DMS53 treated with DMSO at 0.1 percent for 48 hours (cell line): ENCODE measurements around the gene WDR46.
"Not testable (repeated sequence)": the region's sequence is repeated elsewhere in the genome, so short reads cannot be mapped to it uniquely, and the experiment has no call there.

ENCODE experiments used
- DNase-seq: peaks from one replicate; lab custom pipeline; 2025; ENCODE audit not compliant: unreplicated experiment; lab: John Stamatoyannopoulos, UW

WDR46 gene

DNA sequence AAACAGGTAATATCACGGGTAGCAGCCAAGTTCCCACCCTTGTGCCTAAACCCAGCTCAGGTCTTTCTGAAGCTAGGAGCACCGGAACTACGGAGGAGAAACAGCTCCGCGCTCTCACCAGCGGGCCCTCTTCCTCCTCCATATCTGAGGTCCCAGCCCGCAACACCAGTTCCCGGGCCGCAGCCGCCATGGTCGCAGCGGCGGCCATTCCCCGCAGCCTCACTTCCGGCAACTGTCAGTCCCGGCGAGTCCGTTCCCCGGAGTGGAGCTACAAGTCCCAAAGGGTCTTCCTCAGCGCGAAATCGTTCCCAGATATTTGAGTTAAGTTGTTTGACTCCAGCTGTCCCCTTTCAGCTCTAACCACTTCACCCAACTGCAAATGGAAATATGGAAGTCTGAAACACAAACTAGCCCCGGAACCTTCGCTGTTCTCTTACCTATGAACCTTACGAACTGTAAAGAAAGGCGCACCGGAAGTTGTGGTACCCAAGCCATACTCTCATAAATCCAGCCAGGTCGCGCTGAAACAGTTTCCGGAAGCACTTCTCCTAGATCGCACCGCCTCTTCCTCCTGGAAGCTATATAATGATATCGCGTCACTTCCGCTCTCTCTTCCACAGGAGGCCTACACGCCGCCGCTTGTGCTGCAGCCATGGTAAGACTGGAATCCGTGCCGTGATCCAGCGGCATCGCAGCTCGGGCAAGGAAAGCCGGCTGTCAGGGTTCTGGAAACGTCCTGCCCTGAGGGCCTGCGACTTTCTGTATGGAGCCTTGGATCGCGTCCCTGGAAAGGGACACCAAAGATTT, 17.4 kb downstream of the WDR46 start, which contains the start of the genes RPS18 and VPS52:
RPS18 (plus strand) TSS at position 608 of the 807 bp plus-strand sequence; CDS start at position 653, 45 bp downstream.
VPS52 (minus strand) TSS at position 409 of the 807 bp plus-strand sequence; CDS start at position 208, 201 bp downstream.
- DNase-seq = peak; percentile 92

DNA sequence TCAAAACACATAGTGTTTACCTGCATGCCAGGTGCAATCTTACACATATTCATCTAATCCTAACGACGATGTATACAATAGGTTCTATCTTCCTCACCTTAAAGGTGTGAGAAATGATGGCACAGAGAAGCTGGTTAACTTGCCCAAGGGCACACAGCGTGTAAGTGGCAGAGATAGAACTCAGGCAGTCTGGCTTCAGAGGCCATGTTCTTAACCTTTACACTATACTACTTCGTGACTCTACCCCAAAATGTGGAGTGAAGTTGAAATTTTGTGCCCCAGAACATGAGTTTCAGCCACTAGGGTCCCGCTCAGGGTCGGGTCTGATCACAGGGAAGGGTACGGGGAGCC, 17.9 kb downstream of the WDR46 start:
- no peak for DNase-seq

- DNase-seq = no peak
These were observed 25.0 kb downstream of the WDR46 start for GRCh38 chr6:33264015-33264414.

DNA sequence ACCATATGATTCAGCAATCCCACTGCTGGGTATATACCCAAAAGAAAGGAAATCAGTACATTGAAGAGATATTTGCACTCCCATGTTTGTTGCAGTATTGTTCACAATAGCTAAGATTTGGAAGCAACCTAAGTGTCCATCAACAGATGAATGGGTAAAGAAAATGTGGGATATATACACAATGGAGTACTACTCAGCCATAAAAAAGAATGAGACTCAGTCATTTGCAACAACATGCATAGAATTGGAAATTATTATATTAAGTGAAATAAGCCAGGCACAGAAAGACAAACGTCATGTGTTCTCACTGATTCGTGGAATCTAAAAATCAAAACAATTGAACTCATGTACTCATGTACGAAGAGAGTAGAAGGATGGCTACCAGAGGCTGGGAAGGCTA, 26.5 kb downstream of the WDR46 start:
- DNase-seq = not testable (repeated sequence)

GRCh38 chr6:33259032-33259431, 30.0 kb downstream of the WDR46 start:
- DNase-seq = no peak

DNA sequence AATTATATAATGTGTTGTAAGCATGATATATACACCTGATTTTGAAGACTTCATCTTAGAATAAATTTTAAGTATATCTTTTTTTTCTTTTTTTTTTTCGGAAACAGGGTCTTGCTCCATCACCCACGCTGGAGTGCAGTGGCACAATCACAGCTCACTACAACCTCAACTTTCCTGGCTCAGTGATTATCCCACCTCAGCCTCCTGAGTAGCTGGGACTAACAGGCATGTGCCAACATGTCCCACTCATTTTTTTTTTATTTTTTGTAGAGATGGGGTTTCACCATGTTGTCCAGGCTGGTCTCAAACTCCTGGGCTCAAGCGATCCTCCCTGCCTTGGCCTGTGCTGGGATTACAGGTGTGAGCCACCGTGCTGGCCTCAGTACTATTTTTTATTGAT, 34.4 kb downstream of the WDR46 start:
- no peak for DNase-seq

- DNase-seq = no peak
These were observed 36.3 kb downstream of the WDR46 start for GRCh38 chr6:33252759-33253158.

DNA sequence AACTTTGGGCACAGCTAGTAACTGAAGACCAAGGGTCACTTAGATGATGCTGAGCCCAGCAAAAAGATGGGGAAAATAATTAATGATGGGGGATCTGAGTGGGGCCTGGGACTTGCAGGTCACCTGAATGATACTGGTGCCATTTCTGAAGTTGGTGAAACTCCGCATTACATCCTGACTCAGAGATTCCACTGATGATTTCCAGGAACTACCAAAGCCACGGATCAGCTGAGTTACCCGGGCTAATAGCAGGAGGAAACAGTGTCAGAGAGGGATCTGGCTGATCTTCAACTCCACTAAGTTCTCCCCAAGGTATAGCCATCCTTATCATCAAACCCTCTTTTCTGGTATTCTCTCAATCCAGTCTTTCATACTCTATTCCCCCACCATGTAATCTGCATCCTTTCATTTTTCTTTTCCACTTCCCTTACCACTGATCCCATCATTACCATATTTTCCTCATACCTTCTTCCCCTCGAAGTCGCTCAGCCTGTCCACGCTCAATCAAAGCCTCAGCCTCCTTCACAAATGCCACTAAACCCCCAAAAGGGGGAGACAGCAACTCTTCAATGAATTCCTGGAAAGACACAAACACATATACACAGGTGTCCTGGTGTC, 37.5 kb downstream of the WDR46 start:
- DNase-seq = no peak

DNA sequence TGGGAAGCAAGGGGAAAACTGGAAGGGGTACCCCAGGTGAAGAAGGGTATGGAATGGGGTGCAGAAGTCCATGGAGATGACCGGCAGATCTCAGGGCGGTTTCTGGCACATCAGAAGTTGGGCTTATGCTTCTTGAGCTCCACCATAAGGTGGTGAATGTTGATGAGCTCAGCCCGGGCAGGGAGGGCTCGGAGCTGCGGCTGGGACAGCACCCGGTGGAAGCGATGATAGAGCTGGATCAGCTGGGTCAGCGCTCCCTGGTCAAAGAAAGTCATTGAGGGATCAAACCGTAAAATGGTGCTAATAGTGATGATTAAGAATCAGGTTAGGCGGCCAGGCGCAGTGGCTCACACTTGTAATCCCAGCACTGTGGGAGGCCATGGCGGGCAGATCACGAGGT, 38.3 kb downstream of the WDR46 start:
- no peak for DNase-seq

GRCh38 chr6:33249732-33250630, 39.1 kb downstream of the WDR46 start:
- no peak for DNase-seq

DNA sequence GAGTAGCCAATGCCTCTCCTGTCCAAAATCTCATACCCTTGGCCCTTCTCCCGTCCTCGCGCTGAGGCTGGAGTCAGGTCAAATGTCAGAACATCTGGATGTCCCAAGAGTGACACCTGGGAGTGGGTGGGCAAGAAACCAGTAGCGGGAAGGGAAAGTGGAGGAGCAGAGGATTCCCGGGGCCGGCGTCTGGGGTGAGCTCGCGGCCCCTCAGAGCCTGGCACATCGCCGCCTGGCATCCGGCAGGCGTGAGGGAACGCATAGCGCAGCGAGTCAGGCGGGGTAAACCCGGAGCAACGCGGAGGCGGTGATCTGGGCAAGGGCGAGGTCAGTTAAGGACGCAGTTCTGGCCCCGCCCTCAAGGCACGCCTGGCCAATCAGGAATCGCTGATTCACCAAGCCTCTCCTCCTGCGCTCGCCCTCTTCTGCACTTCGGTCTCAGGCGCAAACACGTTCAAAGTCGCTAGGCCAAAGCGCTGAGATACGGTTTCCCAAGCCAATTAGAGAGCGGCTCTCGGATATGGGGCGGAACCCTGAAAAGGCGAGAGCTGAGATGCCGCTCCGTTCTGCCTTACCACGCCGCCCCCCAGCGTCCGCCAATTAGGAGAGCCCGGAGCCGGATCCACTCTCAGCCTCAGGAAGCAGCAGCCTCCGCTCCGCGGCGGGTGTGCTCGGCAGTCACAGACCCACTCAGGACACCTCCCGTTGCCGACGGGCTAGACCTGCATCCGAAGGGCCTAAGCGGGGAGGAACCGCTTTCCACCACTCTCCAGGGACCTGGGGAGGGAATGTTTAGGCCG, 39.9 kb downstream of the WDR46 start:
- peak; percentile 99 for DNase-seq

GRCh38 chr6:33248643-33248931, 40.5 kb downstream of the WDR46 start:
- DNase-seq = peak; percentile 61

DNA sequence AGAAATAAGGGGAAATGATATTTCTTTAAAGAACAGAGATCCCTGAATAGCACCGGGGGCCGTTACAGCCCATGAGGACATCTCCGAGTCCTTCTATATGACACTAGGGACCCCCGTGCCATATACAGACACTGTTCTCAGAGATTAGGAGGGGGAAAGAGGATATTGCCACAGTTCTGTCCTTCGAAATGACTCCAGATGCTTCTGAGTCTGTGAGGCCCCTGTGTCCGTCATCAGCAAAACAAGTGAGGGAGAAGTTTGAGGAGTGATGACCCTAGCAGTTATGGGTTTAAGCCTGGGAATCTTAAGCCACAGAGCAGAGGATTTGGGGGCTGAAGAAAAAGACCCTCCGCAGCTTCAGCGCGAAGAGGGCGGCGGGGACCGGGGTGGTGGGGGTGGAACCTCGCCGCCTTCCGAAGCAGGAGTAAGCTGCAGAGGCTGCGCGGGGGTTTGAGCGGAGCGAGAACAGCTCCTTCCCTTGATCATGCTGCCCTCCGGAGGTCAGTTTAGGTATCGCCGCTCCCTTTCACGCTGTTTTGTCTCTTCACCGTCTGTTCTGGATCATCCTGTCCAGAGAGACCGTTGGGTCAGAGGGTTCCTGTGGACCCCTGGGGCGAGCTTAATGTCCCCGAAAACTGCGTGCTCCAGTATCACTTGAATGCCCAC, 40.9 kb downstream of the WDR46 start:
- DNase-seq = peak; percentile 74

- no peak for DNase-seq
These were observed 45.6 kb downstream of the WDR46 start for GRCh38 chr6:33243476-33243875.

GRCh38 chr6:33241968-33242367, 47.1 kb downstream of the WDR46 start:
- DNase-seq = no peak

GRCh38 chr6:33237741-33238140, 51.3 kb downstream of the WDR46 start:
- no peak for DNase-seq

- no peak for DNase-seq
These were observed 52.2 kb downstream of the WDR46 start for GRCh38 chr6:33236852-33237251.

GRCh38 chr6:33236328-33236727, 52.7 kb downstream of the WDR46 start:
- no peak for DNase-seq

DNA sequence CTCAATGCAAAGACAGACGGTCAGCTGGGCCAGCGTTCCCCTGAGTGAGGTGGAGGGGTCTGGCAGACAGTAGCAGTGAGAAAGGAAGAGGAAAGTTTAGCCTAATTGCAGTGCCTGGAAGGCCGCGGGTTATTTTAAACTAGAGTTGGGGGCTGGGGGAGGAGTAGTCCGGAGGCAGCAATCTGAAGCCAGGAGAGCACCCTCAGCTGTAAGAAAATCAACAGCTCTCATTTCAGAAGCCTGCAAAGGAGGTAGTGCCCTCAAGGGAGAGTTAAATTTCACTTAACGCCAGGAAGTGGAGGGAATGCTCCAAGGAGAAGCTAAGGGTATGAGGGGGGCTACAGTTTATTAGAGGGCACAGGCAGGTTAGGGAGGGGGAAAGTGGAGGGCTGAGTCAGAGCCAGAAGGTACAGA, 53.8 kb downstream of the WDR46 start:
- no peak for DNase-seq
